ENCODE results near the gene DNAH1.

Gene DNAH1

DNA sequence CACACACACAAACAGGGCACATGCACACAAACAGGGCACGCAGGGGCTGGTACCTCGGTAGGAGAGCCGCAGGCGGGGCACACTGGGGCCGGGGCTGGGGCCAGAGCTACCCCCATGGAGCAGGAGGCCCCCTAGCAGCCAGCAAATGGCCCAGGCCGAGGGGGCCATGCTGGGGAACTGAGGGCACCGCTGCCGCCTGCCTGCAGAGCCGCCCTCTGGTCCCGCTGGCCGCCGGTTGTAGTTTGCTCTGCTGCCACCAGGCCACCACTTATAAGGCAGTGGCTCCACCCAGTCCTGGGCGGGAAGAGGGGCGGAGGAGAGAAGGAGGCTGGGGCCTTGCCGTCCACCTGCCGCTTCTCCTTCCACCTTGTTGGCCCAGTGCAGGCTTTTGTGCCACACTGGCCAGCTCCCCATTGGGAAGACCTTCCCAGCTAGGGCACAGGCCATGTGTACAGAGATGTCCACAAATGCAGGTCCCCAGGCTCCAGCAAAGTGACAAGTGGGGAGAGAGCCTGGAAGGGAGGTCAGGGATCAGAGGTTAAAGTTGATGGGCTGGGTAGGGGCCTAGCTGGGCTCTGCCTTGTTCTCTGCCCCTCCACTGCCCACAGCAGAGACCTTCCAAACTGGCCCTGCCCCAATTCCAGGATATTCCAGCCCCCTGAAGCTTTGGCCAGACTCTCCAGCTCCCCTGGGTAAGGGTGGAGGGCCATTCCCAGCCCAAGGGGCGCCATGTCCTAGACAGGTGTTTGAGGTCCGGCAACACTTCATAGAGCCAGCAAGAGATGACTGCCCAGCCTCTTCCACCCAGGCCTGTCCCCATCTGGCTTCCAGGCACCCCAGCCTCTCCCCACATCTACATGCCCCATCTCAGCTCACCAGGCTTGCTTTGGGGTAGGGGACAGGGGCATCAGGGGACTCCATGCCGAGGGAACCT, 129.0 kb downstream of the DNAH1 start, which contains the start of gene SEMA3G:
Gene SEMA3G, minus strand, starts transcription at position 244 of the 934 bp plus-strand sequence. Its CDS starts 76 bp downstream, at position 168.
- in situ Hi-C loops (cut with HindIII; ENCODE audit: low sequenced_read_pairs) = no loop called here
- TF ChIP-seq, protein P1, sequence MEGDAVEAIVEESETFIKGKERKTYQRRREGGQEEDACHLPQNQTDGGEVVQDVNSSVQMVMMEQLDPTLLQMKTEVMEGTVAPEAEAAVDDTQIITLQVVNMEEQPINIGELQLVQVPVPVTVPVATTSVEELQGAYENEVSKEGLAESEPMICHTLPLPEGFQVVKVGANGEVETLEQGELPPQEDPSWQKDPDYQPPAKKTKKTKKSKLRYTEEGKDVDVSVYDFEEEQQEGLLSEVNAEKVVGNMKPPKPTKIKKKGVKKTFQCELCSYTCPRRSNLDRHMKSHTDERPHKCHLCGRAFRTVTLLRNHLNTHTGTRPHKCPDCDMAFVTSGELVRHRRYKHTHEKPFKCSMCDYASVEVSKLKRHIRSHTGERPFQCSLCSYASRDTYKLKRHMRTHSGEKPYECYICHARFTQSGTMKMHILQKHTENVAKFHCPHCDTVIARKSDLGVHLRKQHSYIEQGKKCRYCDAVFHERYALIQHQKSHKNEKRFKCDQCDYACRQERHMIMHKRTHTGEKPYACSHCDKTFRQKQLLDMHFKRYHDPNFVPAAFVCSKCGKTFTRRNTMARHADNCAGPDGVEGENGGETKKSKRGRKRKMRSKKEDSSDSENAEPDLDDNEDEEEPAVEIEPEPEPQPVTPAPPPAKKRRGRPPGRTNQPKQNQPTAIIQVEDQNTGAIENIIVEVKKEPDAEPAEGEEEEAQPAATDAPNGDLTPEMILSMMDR (IDR thresholded peaks at IDR 0.05; ENCODE audit: low read depth, low read length, missing control alignments) = peak; percentile 41
- DNase-seq (ENCODE audit: low read depth) = no peak
- no peak within 1 kb of the TSS for H3K4me3 ChIP-seq (ENCODE audit: low read depth, low read length)

GRCh38 chr3:52446042-52446441, 129.9 kb downstream of the DNAH1 start:
- H3K4me3 ChIP-seq (ENCODE audit: low read depth, low read length) = no peak overlapping the region
- DNase-seq (ENCODE audit: low read depth) = no peak
- in situ Hi-C loops (cut with HindIII; ENCODE audit: low sequenced_read_pairs) = no loop called here
- TF ChIP-seq, protein P1 (IDR thresholded peaks at IDR 0.05; ENCODE audit: low read depth, low read length, missing control alignments) = no peak

DNA sequence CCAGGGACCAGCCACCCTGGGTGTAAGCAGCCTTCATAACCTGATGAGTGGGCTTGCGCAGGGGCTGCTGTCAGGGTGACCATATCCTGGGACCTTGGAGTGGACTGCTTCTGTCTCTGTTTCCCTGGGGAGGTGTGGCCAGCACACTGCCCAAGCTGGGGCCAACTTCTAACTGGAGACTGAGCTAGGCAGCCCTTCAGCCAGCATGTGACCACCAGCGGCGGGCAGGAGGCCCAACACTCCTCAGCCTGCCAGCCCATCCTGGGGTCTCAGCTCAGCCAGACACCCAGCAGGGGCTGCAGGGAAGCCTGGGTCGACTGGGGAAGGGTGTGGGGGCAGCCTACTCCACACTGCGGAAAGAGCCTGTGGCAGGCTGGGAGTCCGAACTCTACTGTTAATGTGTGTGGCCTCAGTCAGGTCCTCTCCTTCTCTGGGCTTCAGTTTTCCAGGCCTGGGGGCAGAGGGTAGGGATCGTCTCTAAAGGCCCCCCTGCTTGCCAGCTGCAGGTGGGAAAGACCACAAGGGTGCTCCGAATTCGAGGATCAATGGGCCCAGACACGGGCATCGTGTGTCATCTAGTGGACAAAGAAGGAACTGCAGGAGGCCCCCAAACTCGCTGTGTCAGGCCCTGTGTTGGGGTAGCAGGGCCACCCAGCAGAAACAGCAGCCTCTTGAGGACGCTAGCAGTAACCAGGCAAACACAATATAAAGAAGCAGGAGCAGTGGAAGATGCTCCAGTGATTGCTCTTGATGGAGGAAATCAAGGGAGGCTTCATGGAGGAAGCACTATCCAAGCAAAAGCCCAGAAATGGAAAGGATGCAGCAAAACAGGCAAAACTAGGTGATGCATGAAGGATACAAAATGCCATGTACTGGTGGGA, 130.8 kb downstream of the DNAH1 start:
- DNase-seq (ENCODE audit: low read depth) = peak; percentile 19
- in situ Hi-C loops (cut with HindIII; ENCODE audit: low sequenced_read_pairs) = no loop called here
- no peak overlapping the region for H3K4me3 ChIP-seq (ENCODE audit: low read depth, low read length)
- TF ChIP-seq, protein P1 (IDR thresholded peaks at IDR 0.05; ENCODE audit: low read depth, low read length, missing control alignments) = peak; percentile 100

- DNase-seq (ENCODE audit: low read depth) = no peak
- in situ Hi-C loops (cut with HindIII; ENCODE audit: low sequenced_read_pairs) = no loop called here
- TF ChIP-seq, protein P1 (IDR thresholded peaks at IDR 0.05; ENCODE audit: low read depth, low read length, missing control alignments) = no peak
- H3K4me3 ChIP-seq (ENCODE audit: low read depth, low read length) = no peak overlapping the region
Observed at GRCh38 chr3:52447512-52448355, 131.6 kb downstream of the DNAH1 start.

Measured in astrocyte of the cerebellum (primary cell).